GM19467 (cell line): ENCODE results near the gene SH2D1A.
"Not testable (repeated sequence)": the region's sequence is repeated elsewhere in the genome, so short reads cannot be mapped to it uniquely, and the experiment has no call there.

Experiments used
- ATAC-seq: cut with Tn5 transposase; IDR thresholded peaks from one replicate; pipeline ENCODE4 v1.9.1; 2021; ENCODE audit warnings: mild to moderate bottlenecking, moderate library complexity; ENCODE audit not compliant: unreplicated experiment

SH2D1A gene

GRCh38 chrX:124346117-124346876, at the start of gene SH2D1A:
Gene SH2D1A, plus strand, starts transcription at chrX:124346563. Its CDS starts 80 bp downstream, at chrX:124346643.
- no peak for ATAC-seq

- ATAC-seq = not testable (repeated sequence)
Measured at GRCh38 chrX:124299323-124299722, 47.0 kb upstream of the SH2D1A start.

GRCh38 chrX:124300405-124300804, 46.0 kb upstream of the SH2D1A start:
- no peak for ATAC-seq

- ATAC-seq = no peak
Measured at GRCh38 chrX:124307253-124307907, 39.0 kb upstream of the SH2D1A start.

GRCh38 chrX:124325732-124326131, 20.6 kb upstream of the SH2D1A start:
- no peak for ATAC-seq

GRCh38 chrX:124328765-124329164, 17.6 kb upstream of the SH2D1A start:
- ATAC-seq = no peak

GRCh38 chrX:124332481-124333424, 13.6 kb upstream of the SH2D1A start, which contains the start of gene TEX13D:
Gene TEX13D, plus strand, starts transcription at chrX:124332660. Its CDS starts 258 bp downstream, at chrX:124332918.
- no peak for ATAC-seq

- ATAC-seq = peak; percentile 42
Measured at GRCh38 chrX:124333862-124334261, 12.5 kb upstream of the SH2D1A start.

GRCh38 chrX:124334555-124334954, 11.8 kb upstream of the SH2D1A start:
- ATAC-seq = peak; percentile 9

- ATAC-seq = no peak
Measured at GRCh38 chrX:124335598-124335997, 10.8 kb upstream of the SH2D1A start.

- no peak for ATAC-seq
Measured at GRCh38 chrX:124337916-124338315, 8.4 kb upstream of the SH2D1A start.

- no peak for ATAC-seq
Measured at GRCh38 chrX:124338733-124339514, 7.4 kb upstream of the SH2D1A start.

- ATAC-seq = no peak
Measured at GRCh38 chrX:124341396-124342132, 4.8 kb upstream of the SH2D1A start.

GRCh38 chrX:124342174-124342867, 4.0 kb upstream of the SH2D1A start:
- no peak for ATAC-seq

- ATAC-seq = no peak
Measured at GRCh38 chrX:124343016-124343415, 3.3 kb upstream of the SH2D1A start.

- ATAC-seq = no peak
Measured at GRCh38 chrX:124344246-124344645, 2.1 kb upstream of the SH2D1A start.

GRCh38 chrX:124346877-124347241, 496 bp downstream of the SH2D1A start:
- ATAC-seq = no peak

- no peak for ATAC-seq
Measured at GRCh38 chrX:124347242-124347641, 879 bp downstream of the SH2D1A start.

- ATAC-seq = no peak
Measured at GRCh38 chrX:124348182-124348581, 1.8 kb downstream of the SH2D1A start.
